ENCODE measurements around the gene SPANXC. TPM values are rescaled to one million over a fixed set of nuclear protein-coding genes. Genes with fewer than 3 reads are reported as not detected.

Gene SPANXC
- 0.44 to 1.4 TPM (median 0.92 TPM) in 5 replicates for total RNA-seq (2022; extraction: Qiagen RNA extraction)

DNA sequence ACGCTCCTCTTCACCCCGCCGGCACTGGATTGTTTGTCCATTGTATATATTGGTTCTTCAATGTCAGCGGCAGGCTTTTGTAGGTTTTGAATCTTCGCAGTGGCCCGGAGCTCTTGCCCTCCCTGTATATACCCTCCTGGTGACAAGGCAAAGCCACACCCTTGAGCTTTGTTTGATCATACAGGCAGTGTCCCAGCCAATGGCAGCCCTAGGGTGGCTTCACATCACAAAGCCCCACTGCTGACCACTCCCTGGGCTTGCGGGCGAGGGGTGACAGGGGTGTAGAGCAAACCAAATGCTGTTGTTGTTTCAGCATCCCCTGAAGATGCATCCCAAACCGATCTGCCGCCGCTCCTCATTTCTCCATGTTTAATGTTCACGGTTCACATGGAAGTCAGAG is at the start of gene SPANXC:
SPANXC (minus strand) TSS at position 101 of the 400 bp plus-strand sequence; CDS start at position 41, 60 bp downstream.

Other genes starting within 250 kb of the SPANXC start
- gene SPANXB1, start 239.9 kb downstream of the SPANXC start, total RNA-seq (2022; extraction: Qiagen RNA extraction), result 2.0 to 3.0 TPM (median 3.0 TPM) in 5 replicates
- 83.3 to 109 TPM (median 106 TPM) in 5 replicates for gene LDOC1, start 65.4 kb downstream of the SPANXC start, total RNA-seq (2022; extraction: Qiagen RNA extraction)

All from A549 treated with CORT108297 at 1 μM for 4 hours (cell line).